Fibroblast of skin of abdomen (primary cell): ENCODE results near the gene TAF1. TPM values are rescaled to one million over a fixed set of nuclear protein-coding genes. Genes with fewer than 3 reads are reported as not detected.
A peak's percentile ranks its signal among the peaks of the same experiment; 100 is the strongest.
"Not testable (repeated sequence)": the region's sequence is repeated elsewhere in the genome, so short reads cannot be mapped to it uniquely, and the experiment has no call there.

Experiments used
- DNase-seq: peaks from one replicate; pipeline ENCODE4 v3.0.0-alpha.2; 2013
- polyA plus RNA-seq, 2 experiments: library from polyadenylated mRNA; unstranded; fragments of 120-200 nt; gene quantifications; one replicate each; pipeline ENCODE4 v1.2.1, GENCODE V29; 2013; ENCODE audit not compliant: insufficient read length in 2 of 2

TAF1 gene, protein sequence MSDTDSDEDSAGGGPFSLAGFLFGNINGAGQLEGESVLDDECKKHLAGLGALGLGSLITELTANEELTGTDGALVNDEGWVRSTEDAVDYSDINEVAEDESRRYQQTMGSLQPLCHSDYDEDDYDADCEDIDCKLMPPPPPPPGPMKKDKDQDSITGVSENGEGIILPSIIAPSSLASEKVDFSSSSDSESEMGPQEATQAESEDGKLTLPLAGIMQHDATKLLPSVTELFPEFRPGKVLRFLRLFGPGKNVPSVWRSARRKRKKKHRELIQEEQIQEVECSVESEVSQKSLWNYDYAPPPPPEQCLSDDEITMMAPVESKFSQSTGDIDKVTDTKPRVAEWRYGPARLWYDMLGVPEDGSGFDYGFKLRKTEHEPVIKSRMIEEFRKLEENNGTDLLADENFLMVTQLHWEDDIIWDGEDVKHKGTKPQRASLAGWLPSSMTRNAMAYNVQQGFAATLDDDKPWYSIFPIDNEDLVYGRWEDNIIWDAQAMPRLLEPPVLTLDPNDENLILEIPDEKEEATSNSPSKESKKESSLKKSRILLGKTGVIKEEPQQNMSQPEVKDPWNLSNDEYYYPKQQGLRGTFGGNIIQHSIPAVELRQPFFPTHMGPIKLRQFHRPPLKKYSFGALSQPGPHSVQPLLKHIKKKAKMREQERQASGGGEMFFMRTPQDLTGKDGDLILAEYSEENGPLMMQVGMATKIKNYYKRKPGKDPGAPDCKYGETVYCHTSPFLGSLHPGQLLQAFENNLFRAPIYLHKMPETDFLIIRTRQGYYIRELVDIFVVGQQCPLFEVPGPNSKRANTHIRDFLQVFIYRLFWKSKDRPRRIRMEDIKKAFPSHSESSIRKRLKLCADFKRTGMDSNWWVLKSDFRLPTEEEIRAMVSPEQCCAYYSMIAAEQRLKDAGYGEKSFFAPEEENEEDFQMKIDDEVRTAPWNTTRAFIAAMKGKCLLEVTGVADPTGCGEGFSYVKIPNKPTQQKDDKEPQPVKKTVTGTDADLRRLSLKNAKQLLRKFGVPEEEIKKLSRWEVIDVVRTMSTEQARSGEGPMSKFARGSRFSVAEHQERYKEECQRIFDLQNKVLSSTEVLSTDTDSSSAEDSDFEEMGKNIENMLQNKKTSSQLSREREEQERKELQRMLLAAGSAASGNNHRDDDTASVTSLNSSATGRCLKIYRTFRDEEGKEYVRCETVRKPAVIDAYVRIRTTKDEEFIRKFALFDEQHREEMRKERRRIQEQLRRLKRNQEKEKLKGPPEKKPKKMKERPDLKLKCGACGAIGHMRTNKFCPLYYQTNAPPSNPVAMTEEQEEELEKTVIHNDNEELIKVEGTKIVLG (N-terminal part only)
- polyA plus RNA-seq (2013, experiment 1 of 2; ENCODE audit: insufficient read length), result 26.2 TPM
- 21.2 TPM for polyA plus RNA-seq (2013, experiment 2 of 2; ENCODE audit: insufficient read length)

GRCh38 chrX:71365875-71366673, at the start of gene TAF1:
TAF1 (plus strand) TSS chrX:71366357; CDS start chrX:71366375, 18 bp downstream.
- peak; percentile 98 for DNase-seq

- not testable (repeated sequence) for DNase-seq
These were observed 49.2 kb upstream of the TAF1 start for GRCh38 chrX:71316959-71317358.

DNA sequence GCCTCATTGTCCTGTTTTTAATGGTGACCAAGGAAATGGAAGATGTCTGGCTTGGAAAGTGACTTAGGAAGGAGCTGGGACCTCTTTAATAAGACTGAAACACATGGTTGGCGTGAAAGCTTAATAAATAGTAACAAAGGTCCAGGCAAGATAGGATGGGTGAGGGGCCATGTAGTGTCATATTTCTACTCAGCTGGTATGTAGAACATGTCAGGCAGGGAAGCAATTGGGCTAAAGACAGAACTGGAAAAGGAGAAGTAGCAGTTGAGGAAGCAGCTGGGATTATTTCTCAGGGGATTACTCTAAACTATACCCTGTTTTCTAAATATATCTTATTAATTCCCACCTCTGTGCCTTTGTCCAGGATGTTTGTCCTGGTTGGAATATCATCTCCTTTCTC, 46.0 kb upstream of the TAF1 start:
- DNase-seq, result no peak

DNA sequence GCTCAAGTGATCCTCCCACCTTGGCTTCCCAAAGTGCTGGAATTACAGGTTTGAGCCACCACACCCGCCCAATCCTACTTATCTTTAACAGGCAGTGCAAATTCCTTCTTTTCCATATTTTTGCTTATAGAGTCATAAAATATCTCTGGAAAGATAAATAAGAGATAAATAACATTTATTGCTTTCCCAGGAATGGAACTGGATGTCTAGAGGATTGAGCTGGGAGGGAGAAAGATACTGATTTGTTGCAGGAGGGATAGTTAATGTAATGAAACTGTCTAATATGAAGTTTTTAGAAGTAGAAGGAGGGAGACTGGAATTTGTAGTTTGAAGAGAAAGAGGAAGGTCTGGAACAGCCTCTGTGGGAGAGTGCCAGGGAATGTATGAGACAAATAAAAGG, 44.4 kb upstream of the TAF1 start:
- DNase-seq, result no peak

GRCh38 chrX:71324452-71324851, 41.7 kb upstream of the TAF1 start:
- not testable (repeated sequence) for DNase-seq

GRCh38 chrX:71326394-71326793, 39.8 kb upstream of the TAF1 start:
- DNase-seq, result no peak

DNA sequence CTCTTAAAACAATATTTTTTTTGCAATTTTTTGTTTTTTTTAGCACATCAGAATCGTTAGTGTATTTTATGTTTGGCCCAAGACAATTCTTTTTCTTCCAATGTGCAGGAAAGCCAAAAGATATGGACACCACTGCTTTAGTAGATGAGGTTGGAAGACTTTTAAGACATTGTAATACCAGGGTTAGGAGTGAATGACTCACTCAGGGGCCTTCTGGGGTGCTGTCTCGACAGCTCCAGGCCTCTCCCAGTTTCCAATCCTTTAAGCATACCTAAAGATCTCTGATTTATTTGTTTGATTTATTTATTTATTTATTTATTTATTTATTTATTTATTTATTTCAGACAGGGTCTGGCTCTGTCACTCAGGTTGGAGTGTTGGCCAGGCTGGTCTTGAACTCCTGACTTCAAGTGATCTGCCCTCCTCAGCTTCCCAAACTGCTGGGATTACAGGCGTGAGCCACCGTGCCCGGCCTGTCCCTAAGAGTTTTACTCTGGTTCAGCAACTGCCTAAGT, 16.9 kb upstream of the TAF1 start:
- not testable (repeated sequence) for DNase-seq

DNA sequence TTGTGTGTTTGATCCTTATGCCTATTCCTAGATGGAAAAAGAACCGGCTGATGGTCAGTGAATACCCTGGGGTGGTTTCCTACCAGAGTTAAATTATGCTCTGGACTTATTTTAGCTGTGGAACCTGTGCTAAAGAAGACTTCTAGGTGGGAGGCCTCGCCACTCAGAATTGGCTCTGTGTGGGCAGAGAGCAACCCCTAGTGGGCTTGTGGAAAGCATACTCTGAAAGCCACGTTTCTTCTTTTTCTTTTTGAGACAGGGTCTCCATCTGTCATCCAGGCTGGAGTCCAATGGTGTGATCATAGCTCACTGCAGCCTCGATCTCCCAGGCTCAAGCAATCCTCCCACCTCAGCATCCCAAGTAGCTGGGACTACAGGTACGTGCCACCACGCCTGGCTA, 16.3 kb upstream of the TAF1 start:
- not testable (repeated sequence) for DNase-seq

DNA sequence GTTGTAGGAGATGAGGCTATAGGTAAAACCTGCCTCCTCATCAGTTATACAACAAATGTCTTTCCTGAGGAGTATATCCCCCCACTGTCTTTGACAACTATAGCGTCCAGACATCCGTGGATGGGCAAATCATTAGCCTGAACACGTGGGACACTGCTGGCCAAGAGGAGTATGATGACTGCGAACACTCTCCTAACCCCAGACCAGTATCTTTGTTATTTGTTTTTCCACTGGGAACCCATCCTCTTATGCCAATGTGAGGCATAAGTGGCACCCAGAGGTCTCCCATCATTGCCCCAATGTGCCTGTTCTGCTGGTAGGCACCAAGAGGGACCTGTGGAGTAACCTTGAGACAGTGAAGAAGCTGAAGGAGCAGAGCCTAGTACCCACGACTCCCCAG, 13.7 kb upstream of the TAF1 start:
- DNase-seq, result not testable (repeated sequence)

DNA sequence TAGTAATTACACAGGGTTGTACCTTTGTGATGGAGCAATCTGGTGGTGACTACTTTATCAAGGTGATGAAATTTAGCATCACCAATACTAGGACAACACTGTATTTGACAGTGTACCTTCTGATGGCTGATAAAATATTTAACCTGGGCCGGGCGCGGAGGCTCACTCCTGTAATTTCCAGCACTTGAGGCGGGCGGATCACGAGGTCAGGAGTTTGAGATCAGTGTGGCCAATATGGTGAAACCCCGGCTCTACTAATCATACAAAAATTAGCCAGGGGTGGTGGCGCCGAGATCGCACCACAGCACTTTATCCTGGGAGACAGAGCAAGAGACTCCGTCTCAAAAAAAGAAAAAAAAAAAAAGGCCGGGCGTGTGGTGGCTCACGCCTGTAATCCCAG, 1.9 kb upstream of the TAF1 start:
- no peak for DNase-seq

GRCh38 chrX:71365356-71365874, 742 bp upstream of the TAF1 start:
- no peak for DNase-seq

- peak; percentile 20 for DNase-seq
These were observed 608 bp downstream of the TAF1 start for GRCh38 chrX:71366674-71367256.

DNA sequence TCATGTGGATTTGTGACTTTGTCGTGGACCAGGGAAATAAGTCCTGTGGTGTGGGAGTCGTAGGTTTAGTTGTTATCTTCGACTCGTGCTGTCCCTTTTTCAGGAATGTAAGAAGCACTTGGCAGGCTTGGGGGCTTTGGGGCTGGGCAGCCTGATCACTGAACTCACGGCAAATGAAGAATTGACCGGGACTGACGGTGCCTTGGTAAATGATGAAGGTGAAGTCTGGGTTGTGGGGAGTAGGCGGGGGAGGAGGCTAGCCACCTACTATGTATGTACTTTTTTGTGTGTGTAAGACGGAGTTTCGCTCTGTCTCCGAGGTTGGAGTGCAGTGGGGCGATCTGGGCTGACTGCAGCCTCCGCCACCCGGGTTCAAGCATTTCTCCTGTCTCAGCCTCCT, 1.2 kb downstream of the TAF1 start:
- no peak for DNase-seq

- no peak for DNase-seq
These were observed 6.2 kb downstream of the TAF1 start for GRCh38 chrX:71372388-71372787.

DNA sequence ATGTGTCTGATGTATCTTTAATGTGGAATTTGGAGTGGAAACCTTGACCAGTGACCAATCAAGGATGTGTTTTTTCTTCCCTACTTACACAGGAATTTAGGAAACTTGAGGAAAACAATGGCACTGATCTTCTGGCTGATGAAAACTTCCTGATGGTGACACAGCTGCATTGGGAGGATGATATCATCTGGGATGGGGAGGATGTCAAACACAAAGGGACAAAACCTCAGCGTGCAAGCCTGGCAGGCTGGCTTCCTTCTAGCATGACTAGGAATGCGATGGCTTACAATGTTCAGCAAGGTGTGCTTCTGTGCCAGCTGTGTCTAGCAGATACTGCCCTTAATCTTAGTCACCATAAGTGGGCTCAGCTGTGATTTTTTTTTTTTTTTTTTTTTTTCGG, 12.6 kb downstream of the TAF1 start:
- no peak for DNase-seq

DNA sequence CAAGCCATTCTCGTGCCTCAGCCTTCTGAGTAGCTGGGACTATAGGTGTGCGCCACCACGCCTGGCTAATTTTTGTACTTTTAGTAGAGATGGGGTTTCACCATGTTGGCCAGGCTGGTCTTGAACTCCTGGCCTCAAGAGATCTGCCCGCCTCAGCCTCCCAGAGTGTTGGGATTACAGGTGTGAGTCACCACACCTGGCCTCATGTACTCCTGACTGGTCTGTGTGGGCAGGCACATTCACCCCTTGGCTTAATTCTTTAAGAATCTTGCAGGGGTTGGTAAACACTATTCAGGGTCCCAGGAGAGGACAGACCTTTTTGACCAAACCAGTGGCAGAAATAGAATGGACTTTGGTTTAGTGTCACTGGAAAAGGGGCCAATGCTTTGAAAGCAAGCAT, 25.6 kb downstream of the TAF1 start:
- DNase-seq, result not testable (repeated sequence)

- no peak for DNase-seq
These were observed 27.8 kb downstream of the TAF1 start for GRCh38 chrX:71393919-71394318.

GRCh38 chrX:71396576-71396975, 30.4 kb downstream of the TAF1 start:
- no peak for DNase-seq

- no peak for DNase-seq
These were observed 34.6 kb downstream of the TAF1 start for GRCh38 chrX:71400710-71401109.

DNA sequence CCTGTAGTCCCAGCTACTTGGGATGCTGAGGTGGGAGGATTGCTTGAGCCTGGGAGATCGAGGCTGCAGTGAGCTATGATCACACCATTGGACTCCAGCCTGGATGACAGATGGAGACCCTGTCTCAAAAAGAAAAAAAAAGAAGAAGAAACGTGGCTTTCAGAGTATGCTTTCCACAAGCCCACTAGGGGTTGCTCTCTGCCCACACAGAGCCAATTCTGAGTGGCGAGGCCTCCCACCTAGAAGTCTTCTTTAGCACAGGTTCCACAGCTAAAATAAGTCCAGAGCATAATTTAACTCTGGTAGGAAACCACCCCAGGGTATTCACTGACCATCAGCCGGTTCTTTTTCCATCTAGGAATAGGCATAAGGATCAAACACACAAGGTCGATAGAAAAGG, 50.1 kb downstream of the TAF1 start:
- DNase-seq, result not testable (repeated sequence)

- DNase-seq, result no peak
These were observed 54.5 kb downstream of the TAF1 start for GRCh38 chrX:71420686-71421085.
